HEK293 (cell line): ENCODE results near the gene C1orf141.

Source experiments
- KLF1 ChIP-seq: fragments of 450-650 bp; formaldehyde crosslinking; IDR thresholded peaks from 2 replicates; pipeline ENCODE4 v1.5.1; 2016; ENCODE audit warnings: missing biosample characterization, missing genetic modification characterization
- SCRT2 ChIP-seq: fragments of 450-650 bp; formaldehyde crosslinking; IDR thresholded peaks from 2 replicates; pipeline ENCODE4 v1.5.1; 2016; ENCODE audit warnings: missing biosample characterization, missing genetic modification characterization
- YY2 ChIP-seq: fragments of 450-650 bp; formaldehyde crosslinking; IDR thresholded peaks from 2 replicates; pipeline ENCODE4 v1.5.1; 2016; ENCODE audit warnings: missing biosample characterization, missing genetic modification characterization
- ZBTB21 ChIP-seq: fragments of 450-650 bp; formaldehyde crosslinking; IDR thresholded peaks from 2 replicates; pipeline ENCODE4 v1.5.1; 2017; ENCODE audit warnings: missing biosample characterization, missing genetic modification characterization
- ZFP69B ChIP-seq: fragments of 450-650 bp; formaldehyde crosslinking; IDR thresholded peaks from 2 replicates; pipeline ENCODE4 v1.5.1; 2016; ENCODE audit warnings: missing biosample characterization, missing genetic modification characterization
- ZIC2 ChIP-seq: fragments of 450-650 bp; formaldehyde crosslinking; IDR thresholded peaks from 2 replicates; pipeline ENCODE4 v1.5.1; 2016; ENCODE audit warnings: missing biosample characterization, missing genetic modification characterization
- ZNF16 ChIP-seq: fragments of 450-650 bp; formaldehyde crosslinking; IDR thresholded peaks from 2 replicates; pipeline ENCODE4 v1.5.1; 2016; ENCODE audit warnings: low read depth, missing biosample characterization, missing genetic modification characterization
- ZNF2 ChIP-seq: fragments of 450-650 bp; formaldehyde crosslinking; IDR thresholded peaks from 2 replicates; pipeline ENCODE4 v1.5.1; 2016; ENCODE audit warnings: missing biosample characterization, missing genetic modification characterization
- ZNF223 ChIP-seq: fragments of 450-650 bp; formaldehyde crosslinking; IDR thresholded peaks from 2 replicates; pipeline ENCODE4 v1.5.1; 2016; ENCODE audit warnings: missing biosample characterization, missing genetic modification characterization
- ZNF302 ChIP-seq: fragments of 450-650 bp; formaldehyde crosslinking; IDR thresholded peaks from 2 replicates; pipeline ENCODE4 v1.5.1; 2016; ENCODE audit warnings: missing biosample characterization, missing genetic modification characterization, low read depth
- ZNF394 ChIP-seq: fragments of 450-650 bp; formaldehyde crosslinking; IDR thresholded peaks from 2 replicates; pipeline ENCODE4 v1.5.1; 2016; ENCODE audit warnings: missing biosample characterization, missing genetic modification characterization, mild to moderate bottlenecking, moderate library complexity, borderline replicate concordance
- ZNF423 ChIP-seq: fragments of 450-650 bp; formaldehyde crosslinking; IDR thresholded peaks from 2 replicates; pipeline ENCODE4 v1.5.1; 2016; ENCODE audit warnings: missing biosample characterization, missing genetic modification characterization
- ZNF473 ChIP-seq: fragments of 450-650 bp; formaldehyde crosslinking; IDR thresholded peaks from 2 replicates; pipeline ENCODE4 v1.5.1; 2017; ENCODE audit warnings: missing biosample characterization, missing genetic modification characterization
- ZNF521 ChIP-seq: fragments of 450-650 bp; formaldehyde crosslinking; IDR thresholded peaks from 2 replicates; pipeline ENCODE4 v1.5.1; 2017; ENCODE audit warnings: missing biosample characterization, mild to moderate bottlenecking, missing genetic modification characterization
- ZNF530 ChIP-seq: fragments of 450-650 bp; formaldehyde crosslinking; IDR thresholded peaks from 2 replicates; pipeline ENCODE4 v1.5.1; 2016; ENCODE audit warnings: low read depth, missing biosample characterization, missing genetic modification characterization
- ZNF707 ChIP-seq: fragments of 450-650 bp; formaldehyde crosslinking; IDR thresholded peaks from 2 replicates; pipeline ENCODE4 v1.5.1; 2016; ENCODE audit warnings: missing biosample characterization, missing genetic modification characterization
- ZNF777 ChIP-seq: fragments of 450-650 bp; formaldehyde crosslinking; IDR thresholded peaks from 2 replicates; pipeline ENCODE4 v1.5.1; 2017; ENCODE audit warnings: missing biosample characterization, missing genetic modification characterization, borderline replicate concordance
- ZSCAN16 ChIP-seq: fragments of 450-650 bp; formaldehyde crosslinking; IDR thresholded peaks from 2 replicates; pipeline ENCODE4 v1.5.1; 2016; ENCODE audit warnings: missing biosample characterization, missing genetic modification characterization
- ZXDB ChIP-seq: fragments of 450-650 bp; formaldehyde crosslinking; IDR thresholded peaks from 2 replicates; pipeline ENCODE4 v1.5.1; 2016; ENCODE audit warnings: missing biosample characterization, missing genetic modification characterization
- TF ChIP-seq, protein P1 (sequence below): fragments of 450-650 bp; formaldehyde crosslinking; IDR thresholded peaks from 2 replicates; pipeline ENCODE4 v1.5.1; 2017; ENCODE audit warnings: missing biosample characterization, missing genetic modification characterization
- TF ChIP-seq, protein P2 (sequence below): fragments of 450-650 bp; formaldehyde crosslinking; IDR thresholded peaks from 2 replicates; pipeline ENCODE4 v1.5.1; 2016; ENCODE audit warnings: missing biosample characterization, missing genetic modification characterization
- TF ChIP-seq, protein P3 (sequence below): fragments of 450-650 bp; formaldehyde crosslinking; IDR thresholded peaks from 2 replicates; pipeline ENCODE4 v1.5.1; 2016; ENCODE audit warnings: missing biosample characterization, missing genetic modification characterization, low read depth
- TF ChIP-seq, protein P4 (sequence below): fragments of 450-650 bp; formaldehyde crosslinking; IDR thresholded peaks from 2 replicates; pipeline ENCODE4 v1.5.1; 2016; ENCODE audit warnings: missing biosample characterization, missing genetic modification characterization
- TF ChIP-seq, protein P5 (sequence below): fragments of 450-650 bp; IDR thresholded peaks from 2 replicates; pipeline ENCODE4 v1.5.1; 2018; ENCODE audit warnings: missing biosample characterization, mild to moderate bottlenecking, missing genetic modification characterization
- TF ChIP-seq, protein P6 (sequence below): fragments of 450-650 bp; formaldehyde crosslinking; IDR thresholded peaks from 2 replicates; pipeline ENCODE4 v1.5.1; 2016; ENCODE audit warnings: missing biosample characterization, missing genetic modification characterization
- TF ChIP-seq, protein P7 (sequence below): fragments of 450-650 bp; formaldehyde crosslinking; IDR thresholded peaks from 2 replicates; pipeline ENCODE4 v1.5.1; 2016; ENCODE audit warnings: missing biosample characterization, missing genetic modification characterization

Gene C1orf141

DNA sequence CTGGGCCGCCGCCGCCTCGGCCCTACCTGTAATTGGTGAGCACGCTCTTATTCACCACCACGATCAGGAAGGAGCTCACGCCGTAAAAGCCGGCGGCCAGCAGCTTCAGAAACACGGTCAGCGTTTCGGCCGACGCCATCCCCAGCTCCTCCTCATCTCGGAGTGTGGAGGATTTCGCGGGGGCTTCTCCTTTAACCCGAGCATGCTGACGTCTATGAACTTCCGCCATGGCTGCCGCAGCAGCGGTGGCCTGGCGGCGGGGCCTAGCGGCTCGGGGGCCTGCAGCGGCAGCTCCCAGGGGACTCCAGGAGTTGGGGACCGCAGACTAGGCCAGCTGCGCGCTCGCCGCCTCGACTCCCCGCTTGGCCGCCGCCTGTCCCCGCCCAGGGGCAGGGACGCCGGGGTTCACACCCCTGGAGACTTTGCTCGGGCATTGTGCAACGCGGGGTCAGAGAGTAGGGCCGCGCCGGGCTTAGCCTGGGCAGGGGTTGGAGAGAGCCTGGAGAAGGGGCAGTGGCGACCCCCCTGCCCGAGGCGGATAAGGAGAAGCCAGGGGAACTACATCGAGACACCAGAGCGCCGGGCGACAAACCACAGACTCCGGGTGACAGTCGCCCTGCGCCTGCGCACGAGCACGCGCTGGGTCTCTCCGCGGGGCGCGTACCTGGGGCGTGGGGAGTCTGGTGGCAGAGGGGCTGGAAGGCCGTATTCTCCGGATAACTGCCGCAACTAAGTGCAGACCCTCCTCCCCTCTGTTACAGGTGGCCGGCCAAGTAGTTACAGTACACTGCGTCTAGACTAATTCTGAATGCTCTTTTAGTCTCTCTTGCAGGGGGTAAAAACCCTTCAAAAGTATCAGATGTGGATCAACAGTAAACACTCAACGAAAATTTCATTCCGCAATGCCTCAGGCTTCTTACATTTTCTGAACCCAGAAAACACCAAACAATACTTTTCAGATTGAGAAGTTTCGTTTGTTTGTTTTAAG, 80.7 kb downstream of the C1orf141 start, which contains the start of gene SLC35D1 (continued):
- peak; percentile 80 for TF ChIP-seq ZNF2 (tag by site-specific recombination)
- TF ChIP-seq ZNF521 (tag by site-specific recombination) = no peak
- TF ChIP-seq, protein P1, sequence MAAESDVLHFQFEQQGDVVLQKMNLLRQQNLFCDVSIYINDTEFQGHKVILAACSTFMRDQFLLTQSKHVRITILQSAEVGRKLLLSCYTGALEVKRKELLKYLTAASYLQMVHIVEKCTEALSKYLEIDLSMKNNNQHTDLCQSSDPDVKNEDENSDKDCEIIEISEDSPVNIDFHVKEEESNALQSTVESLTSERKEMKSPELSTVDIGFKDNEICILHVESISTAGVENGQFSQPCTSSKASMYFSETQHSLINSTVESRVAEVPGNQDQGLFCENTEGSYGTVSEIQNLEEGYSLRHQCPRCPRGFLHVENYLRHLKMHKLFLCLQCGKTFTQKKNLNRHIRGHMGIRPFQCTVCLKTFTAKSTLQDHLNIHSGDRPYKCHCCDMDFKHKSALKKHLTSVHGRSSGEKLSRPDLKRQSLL (tag by site-specific recombination) = no peak
- no peak for TF ChIP-seq ZNF223 (tag by site-specific recombination)
- TF ChIP-seq, protein P2, sequence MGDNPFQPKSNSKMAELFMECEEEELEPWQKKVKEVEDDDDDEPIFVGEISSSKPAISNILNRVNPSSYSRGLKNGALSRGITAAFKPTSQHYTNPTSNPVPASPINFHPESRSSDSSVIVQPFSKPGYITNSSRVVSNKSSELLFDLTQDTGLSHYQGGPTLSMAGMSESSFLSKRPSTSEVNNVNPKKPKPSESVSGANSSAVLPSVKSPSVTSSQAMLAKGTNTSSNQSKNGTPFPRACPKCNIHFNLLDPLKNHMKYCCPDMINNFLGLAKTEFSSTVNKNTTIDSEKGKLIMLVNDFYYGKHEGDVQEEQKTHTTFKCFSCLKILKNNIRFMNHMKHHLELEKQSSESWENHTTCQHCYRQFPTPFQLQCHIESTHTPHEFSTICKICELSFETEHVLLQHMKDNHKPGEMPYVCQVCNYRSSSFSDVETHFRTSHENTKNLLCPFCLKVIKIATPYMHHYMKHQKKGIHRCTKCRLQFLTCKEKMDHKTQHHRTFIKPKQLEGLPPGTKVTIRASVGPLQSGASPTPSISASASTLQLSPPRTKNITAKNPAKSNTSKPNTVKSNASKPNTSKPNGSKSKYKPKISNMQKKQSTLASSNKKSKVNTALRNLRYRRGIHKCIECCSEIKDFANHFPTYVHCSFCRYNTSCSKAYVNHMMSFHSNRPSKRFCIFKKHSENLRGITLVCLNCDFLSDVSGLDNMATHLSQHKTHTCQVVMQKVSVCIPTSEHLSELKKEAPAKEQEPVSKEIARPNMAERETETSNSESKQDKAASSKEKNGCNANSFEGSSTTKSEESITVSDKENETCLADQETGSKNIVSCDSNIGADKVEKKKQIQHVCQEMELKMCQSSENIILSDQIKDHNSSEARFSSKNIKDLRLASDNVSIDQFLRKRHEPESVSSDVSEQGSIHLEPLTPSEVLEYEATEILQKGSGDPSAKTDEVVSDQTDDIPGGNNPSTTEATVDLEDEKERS = no peak
- no peak for TF ChIP-seq ZNF302
- TF ChIP-seq ZNF530 (tag by site-specific recombination) = no peak
- TF ChIP-seq, protein P3, sequence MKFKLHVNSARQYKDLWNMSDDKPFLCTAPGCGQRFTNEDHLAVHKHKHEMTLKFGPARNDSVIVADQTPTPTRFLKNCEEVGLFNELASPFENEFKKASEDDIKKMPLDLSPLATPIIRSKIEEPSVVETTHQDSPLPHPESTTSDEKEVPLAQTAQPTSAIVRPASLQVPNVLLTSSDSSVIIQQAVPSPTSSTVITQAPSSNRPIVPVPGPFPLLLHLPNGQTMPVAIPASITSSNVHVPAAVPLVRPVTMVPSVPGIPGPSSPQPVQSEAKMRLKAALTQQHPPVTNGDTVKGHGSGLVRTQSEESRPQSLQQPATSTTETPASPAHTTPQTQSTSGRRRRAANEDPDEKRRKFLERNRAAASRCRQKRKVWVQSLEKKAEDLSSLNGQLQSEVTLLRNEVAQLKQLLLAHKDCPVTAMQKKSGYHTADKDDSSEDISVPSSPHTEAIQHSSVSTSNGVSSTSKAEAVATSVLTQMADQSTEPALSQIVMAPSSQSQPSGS (tag by site-specific recombination) = no peak
- peak; percentile 54; the same call in 1 of the 2 replicates for TF ChIP-seq YY2
- TF ChIP-seq ZIC2 (tag by site-specific recombination) = peak; percentile 92
- TF ChIP-seq ZBTB21 (tag by site-specific recombination) = no peak
- TF ChIP-seq KLF1 = peak; percentile 61
- peak; percentile 97 for TF ChIP-seq SCRT2 (tag by site-specific recombination)
- TF ChIP-seq, protein P4, sequence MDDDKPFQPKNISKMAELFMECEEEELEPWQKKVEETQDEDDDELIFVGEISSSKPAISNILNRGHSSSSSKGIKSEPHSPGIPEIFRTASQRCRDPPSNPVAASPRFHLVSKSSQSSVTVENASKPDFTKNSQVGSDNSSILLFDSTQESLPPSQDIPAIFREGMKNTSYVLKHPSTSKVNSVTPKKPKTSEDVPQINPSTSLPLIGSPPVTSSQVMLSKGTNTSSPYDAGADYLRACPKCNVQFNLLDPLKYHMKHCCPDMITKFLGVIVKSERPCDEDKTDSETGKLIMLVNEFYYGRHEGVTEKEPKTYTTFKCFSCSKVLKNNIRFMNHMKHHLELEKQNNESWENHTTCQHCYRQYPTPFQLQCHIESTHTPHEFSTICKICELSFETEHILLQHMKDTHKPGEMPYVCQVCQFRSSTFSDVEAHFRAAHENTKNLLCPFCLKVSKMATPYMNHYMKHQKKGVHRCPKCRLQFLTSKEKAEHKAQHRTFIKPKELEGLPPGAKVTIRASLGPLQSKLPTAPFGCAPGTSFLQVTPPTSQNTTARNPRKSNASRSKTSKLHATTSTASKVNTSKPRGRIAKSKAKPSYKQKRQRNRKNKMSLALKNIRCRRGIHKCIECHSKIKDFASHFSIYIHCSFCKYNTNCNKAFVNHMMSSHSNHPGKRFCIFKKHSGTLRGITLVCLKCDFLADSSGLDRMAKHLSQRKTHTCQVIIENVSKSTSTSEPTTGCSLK (tag by site-specific recombination) = no peak
- TF ChIP-seq, protein P5, sequence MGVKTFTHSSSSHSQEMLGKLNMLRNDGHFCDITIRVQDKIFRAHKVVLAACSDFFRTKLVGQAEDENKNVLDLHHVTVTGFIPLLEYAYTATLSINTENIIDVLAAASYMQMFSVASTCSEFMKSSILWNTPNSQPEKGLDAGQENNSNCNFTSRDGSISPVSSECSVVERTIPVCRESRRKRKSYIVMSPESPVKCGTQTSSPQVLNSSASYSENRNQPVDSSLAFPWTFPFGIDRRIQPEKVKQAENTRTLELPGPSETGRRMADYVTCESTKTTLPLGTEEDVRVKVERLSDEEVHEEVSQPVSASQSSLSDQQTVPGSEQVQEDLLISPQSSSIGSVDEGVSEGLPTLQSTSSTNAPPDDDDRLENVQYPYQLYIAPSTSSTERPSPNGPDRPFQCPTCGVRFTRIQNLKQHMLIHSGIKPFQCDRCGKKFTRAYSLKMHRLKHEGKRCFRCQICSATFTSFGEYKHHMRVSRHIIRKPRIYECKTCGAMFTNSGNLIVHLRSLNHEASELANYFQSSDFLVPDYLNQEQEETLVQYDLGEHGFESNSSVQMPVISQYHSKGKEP = no peak
- TF ChIP-seq ZNF16 (tag by site-specific recombination) = no peak
- TF ChIP-seq ZSCAN16 (tag by site-specific recombination) = no peak
- no peak for TF ChIP-seq ZNF707 (tag by site-specific recombination)
- TF ChIP-seq ZXDB = peak; percentile 95
- TF ChIP-seq, protein P6, sequence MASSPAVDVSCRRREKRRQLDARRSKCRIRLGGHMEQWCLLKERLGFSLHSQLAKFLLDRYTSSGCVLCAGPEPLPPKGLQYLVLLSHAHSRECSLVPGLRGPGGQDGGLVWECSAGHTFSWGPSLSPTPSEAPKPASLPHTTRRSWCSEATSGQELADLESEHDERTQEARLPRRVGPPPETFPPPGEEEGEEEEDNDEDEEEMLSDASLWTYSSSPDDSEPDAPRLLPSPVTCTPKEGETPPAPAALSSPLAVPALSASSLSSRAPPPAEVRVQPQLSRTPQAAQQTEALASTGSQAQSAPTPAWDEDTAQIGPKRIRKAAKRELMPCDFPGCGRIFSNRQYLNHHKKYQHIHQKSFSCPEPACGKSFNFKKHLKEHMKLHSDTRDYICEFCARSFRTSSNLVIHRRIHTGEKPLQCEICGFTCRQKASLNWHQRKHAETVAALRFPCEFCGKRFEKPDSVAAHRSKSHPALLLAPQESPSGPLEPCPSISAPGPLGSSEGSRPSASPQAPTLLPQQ = 0 out of 2 replicates have a peak, but pooled peaks have one; percentile 41
- TF ChIP-seq ZNF473 = no peak
- 0 out of 2 replicates have a peak, but pooled peaks have one; percentile 33 for TF ChIP-seq ZFP69B (tag by site-specific recombination)
- TF ChIP-seq ZNF394 = peak; percentile 63
- TF ChIP-seq ZNF777 = peak; percentile 67; the same call in 1 of the 2 replicates
- TF ChIP-seq ZNF423 (tag by site-specific recombination) = peak; percentile 61; the same call in 1 of the 2 replicates
- TF ChIP-seq, protein P7, sequence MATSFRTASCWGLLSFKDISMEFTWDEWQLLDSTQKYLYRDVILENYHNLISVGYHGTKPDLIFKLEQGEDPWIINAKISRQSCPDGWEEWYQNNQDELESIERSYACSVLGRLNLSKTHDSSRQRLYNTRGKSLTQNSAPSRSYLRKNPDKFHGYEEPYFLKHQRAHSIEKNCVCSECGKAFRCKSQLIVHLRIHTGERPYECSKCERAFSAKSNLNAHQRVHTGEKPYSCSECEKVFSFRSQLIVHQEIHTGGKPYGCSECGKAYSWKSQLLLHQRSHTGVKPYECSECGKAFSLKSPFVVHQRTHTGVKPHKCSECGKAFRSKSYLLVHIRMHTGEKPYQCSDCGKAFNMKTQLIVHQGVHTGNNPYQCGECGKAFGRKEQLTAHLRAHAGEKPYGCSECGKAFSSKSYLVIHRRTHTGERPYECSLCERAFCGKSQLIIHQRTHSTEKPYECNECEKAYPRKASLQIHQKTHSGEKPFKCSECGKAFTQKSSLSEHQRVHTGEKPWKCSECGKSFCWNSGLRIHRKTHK (tag by site-specific recombination) = no peak
